ENCODE data around the gene BUD31. TPM values are rescaled to one million over a fixed set of nuclear protein-coding genes. Genes with fewer than 3 reads are reported as not detected.

The BUD31 gene
- total and polyA plus RNA-seq, 2 of the 4 experiments (the other 2 are of a cell fraction), result 72.6 to 97.2 TPM

DNA sequence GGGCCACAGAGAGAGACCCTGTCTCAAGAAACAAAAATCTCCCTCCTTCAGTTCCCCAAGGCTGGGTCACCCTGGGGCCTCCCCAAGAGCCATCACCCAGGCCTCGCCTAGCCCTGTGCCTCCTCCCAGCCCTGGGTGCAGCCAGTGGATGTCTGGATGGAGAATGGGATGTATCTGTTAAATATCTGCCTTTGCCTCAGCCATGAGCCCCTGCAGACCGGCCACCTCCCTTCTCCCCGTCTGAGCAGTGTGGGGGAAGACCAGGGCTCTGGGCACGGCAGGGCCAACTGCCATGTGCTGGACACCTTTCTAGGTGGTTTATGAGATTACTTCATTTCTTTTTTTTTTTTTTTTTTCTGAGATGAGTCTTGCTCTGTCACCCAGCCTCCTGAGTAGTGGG lies 24.2 kb upstream of the BUD31 start:
- H3K36me3 ChIP-seq (ENCODE audit: control insufficient read depth, insufficient read depth, low read length), result peaks cover 23% of the 10 kb centered on the region
- H2BK120ac ChIP-seq (ENCODE audit: low read depth, low read length), result no peak overlapping the region
- POLR2A ChIA-PET (ENCODE audit: unreplicated experiment), result no interaction called here
- H3K27ac ChIP-seq (ENCODE audit: insufficient read depth, low read length), result no peak overlapping the region
- H4K5ac ChIP-seq (ENCODE audit: low read depth, low read length), result no peak overlapping the region
- H3K23ac ChIP-seq (ENCODE audit: low read depth, low read length), result no peak overlapping the region
- H2AK9ac ChIP-seq (replicated peaks; ENCODE audit: low read depth, low read length, poor library complexity), result no peak overlapping the region
- peaks cover 12% of the 10 kb centered on the region for H3K4me1 ChIP-seq (ENCODE audit: control insufficient read depth, insufficient read depth, low read length)
- H2BK20ac ChIP-seq (ENCODE audit: low read depth, low read length), result no peak overlapping the region
- peaks cover 11% of the 10 kb centered on the region for H3K9me1 ChIP-seq (ENCODE audit: insufficient read depth, low read length)
- no peak overlapping the region for H3K4me2 ChIP-seq (ENCODE audit: low read depth, low read length)
- no CpG with 5 or more reads among the region's 4 CpGs for WGBS, 2 experiments (ENCODE audit: extremely low coverage in 2 of 2, insufficient read length in 1 of 2)
- intact Hi-C loops (cut with micrococcal nuclease), result no loop called here
- no peak for TF ChIP-seq RFX5 (IDR thresholded peaks at IDR 0.05; ENCODE audit: low read depth, low read length)
- ATAC-seq (ENCODE audit: low read depth) (no peak), DNase-seq (no peak)
- no peak overlapping the region for H3K18ac ChIP-seq (ENCODE audit: low read depth, low read length)
- H2BK15ac ChIP-seq (ENCODE audit: low read depth, low read length), result no peak overlapping the region
- in situ Hi-C loops (cut with MboI; ENCODE audit: low sequenced_read_pairs), result no loop called here
- no TSS peak for BruUV-seq (replicated peaks)
- no peak overlapping the region for H2BK5ac ChIP-seq (ENCODE audit: low read depth, low read length, poor library complexity, severe bottlenecking)
- H3K14ac ChIP-seq (replicated peaks; ENCODE audit: low read depth, low read length), result no peak overlapping the region
- H4K8ac ChIP-seq (ENCODE audit: low read depth in 2 of 2, low read length in 2 of 2), result no peak overlapping the region
- dilution Hi-C loops (cut with HindIII; ENCODE audit: low sequenced_read_pairs, unreplicated experiment), result no loop called here
- no peak overlapping the region for H3K4ac ChIP-seq (ENCODE audit: low read depth, low read length)
- no peak overlapping the region for H2AFZ ChIP-seq (replicated peaks; ENCODE audit: low read length, poor library complexity)
- no peaks in the 10 kb centered on the region for H3K9me3 ChIP-seq (ENCODE audit: control insufficient read depth, insufficient read depth, low read length)
- no peak overlapping the region for H3K9ac ChIP-seq (ENCODE audit: low read depth, low read length)
- peaks cover 54% of the 10 kb centered on the region for H4K20me1 ChIP-seq (ENCODE audit: insufficient read depth, low read length)
- CTCF ChIA-PET, result interaction anchor here (0.6 kb wide), 1 partner anchor 164 kb away, joined by 3 read pairs; no protein-coding TSS in a partner anchor
- no peak overlapping the region for H2AK5ac ChIP-seq (ENCODE audit: low read depth, low read length)
- peaks cover 21 to 68% of the 10 kb centered on the region in 2 experiments for H3K79me1 ChIP-seq (ENCODE audit: low read depth in 1 of 2, low read length in 2 of 2)
- H3K4me3 ChIP-seq (ENCODE audit: insufficient read depth, low read depth, low read length), result no peak overlapping the region
- no peak overlapping the region for H3K56ac ChIP-seq (ENCODE audit: extremely low read depth, insufficient read depth, low read length)
- no peaks in the 10 kb centered on the region for H3K27me3 ChIP-seq (ENCODE audit: control insufficient read depth, insufficient read depth, low read length)
- H4K91ac ChIP-seq (ENCODE audit: insufficient read depth, low read depth, low read length), result no peak overlapping the region

Measured in IMR-90 (cell line).